Sigmoid colon (tissue), 4 donors: ENCODE measurements around the gene SKIC8.

ENCODE experiments used
- EP300 ChIP-seq, 4 donors: sonication (generic); formaldehyde crosslinking; IDR thresholded peaks; one replicate each; pipeline ENCODE4 v1.6.1; 2017; ENCODE audit warnings: antibody characterized with exemption in 4 of 4
- POLR2A ChIP-seq, 2 donors: fragments of 450-650 bp; IDR thresholded peaks; one replicate each; pipeline ENCODE4 v1.6.1; 2016; ENCODE audit warnings: antibody characterized with exemption in 2 of 2, mild to moderate bottlenecking in 2 of 2, moderate library complexity in 2 of 2
- POLR2AphosphoS5 ChIP-seq, 4 donors: sonication (generic); formaldehyde crosslinking; IDR thresholded peaks; one replicate each; pipeline ENCODE4 v1.6.1; 2017; ENCODE audit warnings: antibody characterized with exemption in 4 of 4
- TF ChIP-seq, protein P1 (sequence below), 4 experiments: fragments of 450-650 bp in 3 of 4; fragments of 200-600 bp in 1 of 4; IDR thresholded peaks; one replicate each; pipeline ENCODE4 v1.5.1; 2016 to 2019; ENCODE audit warnings: antibody characterized with exemption in 4 of 4, mild to moderate bottlenecking in 3 of 4, moderate library complexity in 2 of 4

DNA sequence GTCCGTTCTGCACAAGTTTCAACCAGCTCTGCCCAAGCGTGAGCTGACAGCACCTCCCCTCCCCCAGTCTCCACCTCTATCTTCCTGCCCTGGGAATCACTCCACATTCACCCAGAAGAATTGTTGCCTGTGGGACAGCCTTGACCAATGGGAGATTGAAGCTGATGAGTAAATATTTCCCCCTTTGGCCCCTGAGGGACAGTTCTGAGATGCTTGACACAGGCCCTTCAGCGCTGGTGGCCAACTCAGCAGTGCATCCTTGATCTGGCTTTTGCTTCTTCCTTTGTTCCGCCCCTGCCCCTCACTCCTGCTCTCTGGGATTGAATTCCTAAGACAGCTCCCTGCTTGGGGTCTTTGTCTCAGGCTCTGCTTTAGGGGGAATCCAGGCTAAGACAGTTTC, 13.1 kb upstream of the SKIC8 start:
- TF ChIP-seq, protein P1, sequence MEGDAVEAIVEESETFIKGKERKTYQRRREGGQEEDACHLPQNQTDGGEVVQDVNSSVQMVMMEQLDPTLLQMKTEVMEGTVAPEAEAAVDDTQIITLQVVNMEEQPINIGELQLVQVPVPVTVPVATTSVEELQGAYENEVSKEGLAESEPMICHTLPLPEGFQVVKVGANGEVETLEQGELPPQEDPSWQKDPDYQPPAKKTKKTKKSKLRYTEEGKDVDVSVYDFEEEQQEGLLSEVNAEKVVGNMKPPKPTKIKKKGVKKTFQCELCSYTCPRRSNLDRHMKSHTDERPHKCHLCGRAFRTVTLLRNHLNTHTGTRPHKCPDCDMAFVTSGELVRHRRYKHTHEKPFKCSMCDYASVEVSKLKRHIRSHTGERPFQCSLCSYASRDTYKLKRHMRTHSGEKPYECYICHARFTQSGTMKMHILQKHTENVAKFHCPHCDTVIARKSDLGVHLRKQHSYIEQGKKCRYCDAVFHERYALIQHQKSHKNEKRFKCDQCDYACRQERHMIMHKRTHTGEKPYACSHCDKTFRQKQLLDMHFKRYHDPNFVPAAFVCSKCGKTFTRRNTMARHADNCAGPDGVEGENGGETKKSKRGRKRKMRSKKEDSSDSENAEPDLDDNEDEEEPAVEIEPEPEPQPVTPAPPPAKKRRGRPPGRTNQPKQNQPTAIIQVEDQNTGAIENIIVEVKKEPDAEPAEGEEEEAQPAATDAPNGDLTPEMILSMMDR (IDR thresholded peaks at IDR 0.05), result no peak
- TF ChIP-seq POLR2AphosphoS5 (IDR thresholded peaks at IDR 0.05) (no peak), EP300 (IDR thresholded peaks at IDR 0.05) (no peak), POLR2A (IDR thresholded peaks at IDR 0.05) (no peak)
